Pancreas (tissue), 10 donors: ENCODE results near the gene CELF2. TPM values are rescaled to one million over a fixed set of nuclear protein-coding genes. Genes with fewer than 3 reads are reported as not detected.

Experiments
- ATAC-seq, 4 donors: fragments of 200-7000 bp; cut with Tn5 transposase; one replicate each; pipeline versions ENCODE4 v1.8.0 to v1.9.1; 2020; ENCODE audit warnings: mild to moderate bottlenecking in 4 of 4, moderate library complexity in 4 of 4
- DNase-seq, 6 donors: peaks; one replicate each; pipeline ENCODE4 v3.0.0-alpha.2; 2020
- FAIRE-seq: peaks from 2 replicates; lab custom pipeline; 2012; peaks lifted over from hg19 to GRCh38; lab: Jason Lieb, UNC
- H3K27ac ChIP-seq, 4 donors: fragments of 200-600 bp; sonication (generic); 1 replicate in 3 of 4; 2 replicates in 1 of 4; pipeline versions ENCODE4 v1.5.0 to v1.8.0; 2020
- H3K27me3 ChIP-seq, 4 donors: fragments of 200-600 bp; one replicate each; pipeline ENCODE4 v1.8.0; 2021
- H3K36me3 ChIP-seq, 3 donors: fragments of 200-600 bp; sonication (generic) in 1 of 3; one replicate each; pipeline versions ENCODE4 v1.5.0 to v1.8.0; 2020 to 2021
- H3K4me1 ChIP-seq, 3 donors: fragments of 200-600 bp; one replicate each; pipeline ENCODE4 v1.8.0; 2021
- H3K4me3 ChIP-seq, 4 donors: fragments of 200-600 bp; sonication (generic) in 2 of 4; one replicate each; pipeline versions ENCODE4 v1.5.0 to v1.8.0; 2020 to 2021
- H3K9me3 ChIP-seq, 4 donors: fragments of 200-600 bp; one replicate each; pipeline ENCODE4 v1.8.0; 2021
- CTCF ChIP-seq, 4 donors: fragments of 200-600 bp; sonication (generic) in 3 of 4; IDR thresholded peaks; one replicate each; pipeline versions ENCODE4 v1.5.0 to v1.8.0; 2021; ENCODE audit warnings: antibody characterized with exemption in 4 of 4
- WGBS, 2 donors: extraction: QIAGEN DNeasy Blood & Tissue Kit; methylation state at CpG; one replicate each; pipeline ENCODE4 v1.1.7; 2013; 5-methylcytosine and 5-hydroxymethylcytosine counted together
- intact Hi-C, 3 donors: fragments of 100-400 bp; cut with DNase I; formaldehyde crosslinking; loops; one replicate each; pipeline versions ENCODE4 v1.11.1 to v1.14.2; 2022
- polyA plus RNA-seq, 2 donors: library from polyadenylated mRNA; stranded (reverse); fragments of 200-250 nt; gene quantifications; one replicate each; pipeline ENCODE4 v1.2.3, GENCODE V29; 2013
- total RNA-seq, 6 donors: library from RNA; stranded (reverse); fragmentation: NEBNext Ultra II Directional in 4 of 6; extraction: Animal tissue kit (Norgen Biotek cat#: 25700) in 4 of 6; gene quantifications; one replicate each; pipeline versions ENCODE4 v1.2.1 to v1.2.4, GENCODE V29; 2021 to 2023
- donor health status: healthy with polysubstance abuse.
- donor health status: DM: no; HTN: no; CAD: no; lungs with moderate emphysema.
- donor health status: DM: no; HTN: no; CAD: no.
- donor health status: control.
- donor health status: control.
- donor health status: Bipolar disorder and iron deficiency.
- donor health status: DM: yes; HTN: yes; CAD: no.
- donor health status: DM: no; HTN: no; CAD: no.
- donor health status: DM: no; HTN: no; CAD: no.
- donor health status: DM: yes; HTN: yes; CAD: no.

The CELF2 gene
- total and polyA plus RNA-seq, 8 donors: 1.2 to 11.7 (median 2.2) TPM

GRCh38 chr10:11106621-11107374 lies 89.1 kb downstream of the CELF2 start:
- no peak for DNase-seq
- Histone ChIP-seq H3K27me3 (no peaks in the 10 kb centered on the region), H3K4me1 (no peaks in the 10 kb centered on the region), H3K27ac (no peak overlapping the region), H3K36me3 (no peaks in the 10 kb centered on the region), H3K4me3 (no peak overlapping the region), H3K9me3 (no peaks in the 10 kb centered on the region)
- 60 to 62% methylated on average over 7 of the region's 7 CpGs for WGBS, 2 donors
- no peak for TF ChIP-seq CTCF (IDR thresholded peaks at IDR 0.05)
- no peak for FAIRE-seq
- intact Hi-C loops: no loop called here
- no peak for ATAC-seq

DNA sequence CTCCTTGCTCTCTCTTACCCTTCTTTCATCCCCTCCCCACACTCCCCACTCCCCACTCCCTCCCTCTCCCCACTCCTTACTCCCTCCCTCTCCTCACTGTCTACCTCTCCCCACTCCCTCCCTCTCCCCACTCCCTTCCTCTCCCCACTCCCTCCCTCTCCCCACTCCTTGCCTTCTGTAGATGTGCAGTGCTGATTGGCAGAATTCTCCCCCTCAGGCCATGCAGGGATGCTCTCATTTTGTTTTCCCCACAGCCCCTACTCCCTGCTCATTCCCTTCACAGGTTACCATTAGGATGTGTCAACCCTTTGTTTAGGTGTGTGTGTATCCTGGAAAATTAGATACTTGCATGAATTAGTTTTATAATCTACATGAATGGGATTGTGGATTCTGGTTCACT lies 90.3 kb downstream of the CELF2 start:
- H3K27ac ChIP-seq: no peak overlapping the region
- H3K36me3 ChIP-seq: no peaks in the 10 kb centered on the region
- TF ChIP-seq CTCF (IDR thresholded peaks at IDR 0.05): no peak
- no peak for DNase-seq
- no peak overlapping the region for H3K4me3 ChIP-seq
- intact Hi-C loops: no loop called here
- no peak for ATAC-seq
- no peak for FAIRE-seq
- H3K4me1 ChIP-seq: no peaks in the 10 kb centered on the region
- no peaks in the 10 kb centered on the region for H3K9me3 ChIP-seq
- H3K27me3 ChIP-seq: no peaks in the 10 kb centered on the region

DNA sequence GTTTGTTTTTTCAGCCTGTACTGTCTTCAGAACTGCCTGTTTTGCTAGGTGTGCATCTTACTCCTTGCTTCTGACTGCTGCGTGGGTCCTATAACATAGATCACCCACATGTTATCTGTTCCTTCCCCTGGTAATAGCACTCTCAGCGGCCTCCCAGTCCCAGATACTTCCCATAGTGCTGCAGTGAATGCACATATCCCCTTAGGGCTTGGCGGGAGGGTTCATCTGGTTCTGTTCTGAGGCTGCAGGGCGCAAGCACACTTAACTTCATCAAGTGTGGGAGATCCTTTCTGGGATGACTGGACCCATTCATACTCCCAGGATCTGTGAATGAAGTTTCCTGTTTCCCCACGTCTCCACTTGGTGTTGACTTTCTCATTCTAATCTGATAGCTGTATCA lies 90.7 kb downstream of the CELF2 start:
- WGBS, 2 donors: 60 to 73% methylated on average over 5 of the region's 5 CpGs
- no peak overlapping the region for H3K4me3 ChIP-seq
- ATAC-seq (no peak), DNase-seq (no peak), FAIRE-seq (no peak)
- no peak for TF ChIP-seq CTCF (IDR thresholded peaks at IDR 0.05)
- intact Hi-C loops: no loop called here
- no peaks in the 10 kb centered on the region for H3K4me1 ChIP-seq
- H3K36me3 ChIP-seq: no peaks in the 10 kb centered on the region
- H3K27me3 ChIP-seq: no peaks in the 10 kb centered on the region
- H3K27ac ChIP-seq: no peak overlapping the region
- H3K9me3 ChIP-seq: no peaks in the 10 kb centered on the region

DNA sequence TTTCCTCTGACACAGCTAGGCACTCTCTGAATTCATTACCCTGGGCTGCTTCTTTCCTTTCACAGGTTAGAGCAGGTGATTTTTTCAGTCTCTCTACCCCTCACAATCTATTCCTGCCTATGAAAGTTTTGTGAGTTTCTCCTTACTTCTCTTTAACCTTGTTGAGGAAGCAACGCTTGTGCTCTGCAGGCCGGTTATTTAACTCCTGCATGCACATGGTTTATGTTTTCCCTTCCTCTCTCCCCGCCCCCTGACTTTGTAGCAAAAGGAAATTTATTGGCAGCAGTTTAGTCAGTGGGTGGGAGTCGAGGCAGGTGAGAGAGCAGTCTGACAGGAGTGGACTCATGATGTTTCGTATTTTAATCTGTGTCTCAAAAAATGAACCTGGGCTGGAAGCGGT lies 91.9 kb downstream of the CELF2 start:
- 78 to 82% methylated on average over 6 of the region's 6 CpGs for WGBS, 2 donors
- FAIRE-seq (no peak), DNase-seq (no peak), ATAC-seq (no peak)
- no peaks in the 10 kb centered on the region for H3K36me3 ChIP-seq
- TF ChIP-seq CTCF (IDR thresholded peaks at IDR 0.05): no peak
- H3K9me3 ChIP-seq: no peaks in the 10 kb centered on the region
- no peaks in the 10 kb centered on the region for H3K27me3 ChIP-seq
- no peaks in the 10 kb centered on the region for H3K4me1 ChIP-seq
- H3K4me3 ChIP-seq: no peak overlapping the region
- intact Hi-C loops: no loop called here
- H3K27ac ChIP-seq: no peak overlapping the region

DNA sequence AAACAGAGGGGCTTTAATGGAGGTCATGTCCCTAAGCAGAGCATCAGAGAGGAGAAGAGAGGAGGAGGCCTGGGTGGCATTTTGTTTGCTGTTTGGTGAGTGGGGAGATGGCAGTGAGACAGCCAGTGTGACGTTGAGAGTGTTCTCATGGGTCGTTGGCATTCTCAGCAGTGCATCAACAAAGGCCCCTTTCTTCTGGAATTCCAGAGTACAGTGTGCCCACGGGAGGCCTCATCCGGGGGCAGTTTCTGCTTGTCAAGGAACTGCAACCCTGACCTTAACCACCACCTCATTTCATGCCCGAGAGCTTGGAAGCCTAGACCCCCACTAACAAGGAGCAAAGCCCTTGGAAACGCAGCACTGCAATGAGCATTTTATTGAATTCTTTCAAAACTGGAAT lies 92.9 kb downstream of the CELF2 start:
- no peaks in the 10 kb centered on the region for H3K36me3 ChIP-seq
- H3K9me3 ChIP-seq: no peaks in the 10 kb centered on the region
- DNase-seq: no peak
- no peak for ATAC-seq
- H3K27ac ChIP-seq: no peak overlapping the region
- no peaks in the 10 kb centered on the region for H3K4me1 ChIP-seq
- FAIRE-seq: no peak
- intact Hi-C loops: no loop called here
- WGBS, 2 donors: 39% methylated on average over 6 of the region's 6 CpGs
- no peak for TF ChIP-seq CTCF (IDR thresholded peaks at IDR 0.05)
- no peak overlapping the region for H3K4me3 ChIP-seq
- no peaks in the 10 kb centered on the region for H3K27me3 ChIP-seq
